Coronary artery (tissue), 2 donors: ENCODE measurements around the gene FRMD1.

ENCODE experiments used
- DNase-seq: peaks from one replicate; pipeline ENCODE4 v3.0.0-alpha.2; 2017; ENCODE audit warnings: low spot score
- H3K27ac ChIP-seq, 2 donors: fragments of 200-600 bp; sonication (generic); one replicate each; pipeline ENCODE4 v1.5.1; 2016 to 2019
- H3K4me3 ChIP-seq: fragments of 200-600 bp; sonication (generic); 2 replicates; pipeline ENCODE4 v1.5.1; 2016; ENCODE audit warnings: mild to moderate bottlenecking, moderate library complexity
- CTCF ChIP-seq: fragments of 200-600 bp; sonication (generic); IDR thresholded peaks from one replicate; pipeline ENCODE4 v1.5.1; 2019; ENCODE audit warnings: antibody characterized with exemption

Gene FRMD1

GRCh38 chr6:168035098-168035660 is 43.8 kb downstream of the FRMD1 start:
- Histone ChIP-seq H3K4me3 (peak overlapping the region; percentile 59), H3K27ac (peak overlapping the region in 1 of 2 donors; percentile 44)
- TF ChIP-seq CTCF = no peak
- no peak for DNase-seq

DNA sequence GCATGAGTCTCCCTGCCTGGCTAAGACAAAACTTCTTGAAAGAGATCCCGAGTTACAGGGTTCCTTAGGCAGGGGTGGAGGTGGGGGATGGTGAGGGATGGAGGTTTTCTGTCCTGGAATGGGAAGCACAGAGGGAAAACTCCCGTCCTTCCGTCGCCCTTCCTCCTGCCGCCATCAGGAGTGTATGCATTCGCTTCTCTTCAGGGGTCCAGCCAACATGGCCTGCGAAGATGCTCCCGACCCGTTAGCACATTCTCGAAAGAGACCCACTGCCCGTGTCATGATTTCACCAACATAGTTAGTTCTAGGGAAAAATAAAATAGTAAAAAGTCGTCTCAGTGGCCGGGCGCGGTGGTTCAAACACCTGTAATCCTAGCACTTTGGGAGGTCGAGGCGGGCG is 44.5 kb downstream of the FRMD1 start:
- H3K4me3 ChIP-seq = no peak overlapping the region
- DNase-seq = no peak
- peak overlapping the region in 1 of 2 donors; percentile 44 for H3K27ac ChIP-seq
- no peak for TF ChIP-seq CTCF

GRCh38 chr6:168033791-168034190 is 45.2 kb downstream of the FRMD1 start:
- H3K4me3 ChIP-seq = no peak overlapping the region
- no peak for DNase-seq
- TF ChIP-seq CTCF = no peak
- no peak overlapping the region for H3K27ac ChIP-seq

DNA sequence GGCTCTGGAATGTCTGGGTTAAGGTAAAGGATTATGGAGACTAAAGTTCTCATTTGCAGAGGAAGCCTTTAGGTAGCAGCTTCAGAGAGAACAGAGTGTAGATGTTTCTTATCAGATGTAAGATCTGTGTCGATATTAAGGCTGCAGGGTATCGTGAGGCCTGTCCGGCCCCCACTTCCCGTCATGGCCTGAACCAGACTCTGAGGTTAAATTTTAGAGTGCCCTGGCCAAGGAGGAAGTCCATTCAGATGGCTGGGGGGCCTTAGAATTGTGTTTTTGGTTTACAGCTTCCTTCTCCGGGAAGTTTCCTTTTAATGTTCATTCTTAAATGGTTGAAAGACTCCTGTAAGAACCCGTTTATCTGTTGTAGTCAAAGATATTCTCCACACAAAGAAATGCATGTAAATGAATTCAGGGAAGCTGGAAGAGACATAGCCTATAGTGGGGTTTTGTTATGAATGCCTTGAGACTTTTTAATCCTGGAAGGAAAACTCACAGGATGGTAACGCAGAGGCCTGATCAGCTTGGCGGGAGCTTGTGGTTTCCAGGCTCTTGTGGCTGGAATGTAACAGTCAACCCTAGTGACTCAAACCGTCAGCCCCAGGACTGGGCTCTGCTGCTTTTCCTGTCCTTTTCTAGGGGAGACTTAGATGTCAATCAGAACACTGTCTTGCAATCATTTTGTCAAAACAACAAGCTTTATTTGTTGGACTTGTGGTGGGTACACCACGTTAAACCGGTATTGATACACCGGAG is 46.8 kb downstream of the FRMD1 start:
- TF ChIP-seq CTCF = no peak
- no peak for DNase-seq
- Histone ChIP-seq H3K27ac (peak overlapping the region in 1 of 2 donors; percentile 41), H3K4me3 (no peak overlapping the region)

GRCh38 chr6:168031411-168031971 is 47.5 kb downstream of the FRMD1 start:
- H3K4me3 ChIP-seq = no peak overlapping the region
- H3K27ac ChIP-seq = no peak overlapping the region
- DNase-seq = no peak
- no peak for TF ChIP-seq CTCF

DNA sequence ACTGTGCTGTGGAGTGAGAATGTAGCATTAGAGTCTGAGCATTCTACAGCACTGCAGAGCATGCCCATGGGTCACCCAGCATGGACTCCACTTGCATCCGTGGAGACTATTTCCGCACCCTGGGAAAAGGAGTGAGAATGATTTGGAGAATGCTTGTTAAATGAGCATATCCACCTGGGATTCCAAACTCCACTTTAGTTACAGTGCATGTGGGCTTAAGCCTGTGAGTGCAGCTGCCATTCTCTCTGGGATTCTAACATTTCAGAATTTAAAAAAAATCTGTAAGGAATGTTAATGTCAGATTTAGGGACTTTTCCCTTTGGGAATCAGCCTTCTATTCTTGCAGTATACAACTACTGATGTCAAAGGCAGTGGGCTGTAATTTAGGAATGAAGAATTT is 48.1 kb downstream of the FRMD1 start:
- Histone ChIP-seq H3K27ac (no peak overlapping the region), H3K4me3 (no peak overlapping the region)
- no peak for DNase-seq
- no peak for TF ChIP-seq CTCF
